Activated T-cell treated with anti-CD3 and anti-CD28 coated beads for 1 hour (primary cell): ENCODE measurements around the gene SPOCK2.

Experiments used
- DNase-seq: peaks from one replicate; pipeline ENCODE4 v3.0.0-alpha.2; 2020; ENCODE audit warnings: low read depth

Gene SPOCK2

GRCh38 chr10:72072046-72072445, 16.3 kb downstream of the SPOCK2 start:
- no peak for DNase-seq

GRCh38 chr10:72069751-72070526, 18.4 kb downstream of the SPOCK2 start:
- DNase-seq: no peak

- DNase-seq: no peak
Measured at GRCh38 chr10:72068901-72069446, 19.4 kb downstream of the SPOCK2 start.

- no peak for DNase-seq
Measured at GRCh38 chr10:72068126-72068765, 20.1 kb downstream of the SPOCK2 start.

DNA sequence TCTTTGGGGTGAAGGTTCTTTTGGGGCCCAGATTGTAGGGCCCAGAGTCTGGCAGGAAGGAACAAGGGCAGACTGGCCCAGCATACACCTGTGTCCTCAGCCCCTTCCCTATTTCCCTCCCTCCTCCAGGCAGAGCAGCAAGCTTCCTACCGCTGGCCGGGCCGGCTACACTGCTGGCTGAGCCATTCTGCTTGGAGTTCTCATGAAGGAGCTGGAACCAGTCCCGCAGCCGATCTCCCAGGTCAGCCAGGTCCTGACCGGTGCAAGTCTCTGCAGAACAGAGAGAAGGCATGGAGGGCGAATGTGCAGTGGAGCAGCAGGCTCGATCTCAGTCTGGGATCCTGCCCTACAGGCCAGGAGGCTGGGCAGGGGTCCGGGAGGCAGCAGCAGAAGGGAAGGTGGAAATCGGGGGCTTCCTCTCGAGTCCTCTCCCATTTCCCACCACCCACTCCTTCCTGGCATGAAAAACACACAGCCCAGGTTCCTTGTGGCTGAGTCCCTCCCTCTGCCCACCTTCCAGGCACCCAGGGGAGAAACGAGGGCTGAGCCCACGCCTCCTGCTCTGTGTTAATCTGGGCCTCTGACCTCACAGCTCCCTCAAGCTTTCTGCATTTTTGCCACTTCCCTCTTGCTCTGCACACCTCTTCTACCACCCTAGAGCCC, 20.8 kb downstream of the SPOCK2 start:
- DNase-seq: no peak

GRCh38 chr10:72066318-72067284, 21.8 kb downstream of the SPOCK2 start:
- no peak for DNase-seq

DNA sequence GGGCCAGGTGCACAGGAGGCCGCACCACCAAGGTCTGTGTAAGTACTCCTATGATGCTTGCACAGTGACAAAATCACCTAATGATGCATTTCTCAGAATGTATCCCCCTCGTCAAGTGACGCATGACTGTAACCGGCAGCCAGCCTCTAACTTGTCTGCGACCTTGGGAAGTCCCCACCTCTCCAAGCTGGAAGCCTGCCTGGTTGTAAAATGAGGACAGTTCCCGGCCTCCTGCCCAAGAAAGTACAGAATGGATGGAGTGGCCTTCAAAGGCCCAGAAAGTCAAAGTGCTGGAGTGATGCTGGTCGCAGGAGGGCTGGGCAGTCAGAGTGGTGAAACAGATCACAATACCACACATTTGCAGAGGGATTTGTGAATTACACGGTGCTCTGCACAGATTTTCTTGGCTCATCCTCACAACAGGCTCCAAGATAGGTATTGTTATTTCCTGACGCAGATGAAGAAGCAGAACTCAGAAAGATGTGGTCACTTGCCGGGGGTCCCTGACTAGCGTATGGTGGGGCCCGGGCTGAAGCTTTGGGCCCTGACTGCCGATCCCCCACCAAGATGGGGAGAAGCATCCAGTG, 22.8 kb downstream of the SPOCK2 start:
- DNase-seq: no peak

DNA sequence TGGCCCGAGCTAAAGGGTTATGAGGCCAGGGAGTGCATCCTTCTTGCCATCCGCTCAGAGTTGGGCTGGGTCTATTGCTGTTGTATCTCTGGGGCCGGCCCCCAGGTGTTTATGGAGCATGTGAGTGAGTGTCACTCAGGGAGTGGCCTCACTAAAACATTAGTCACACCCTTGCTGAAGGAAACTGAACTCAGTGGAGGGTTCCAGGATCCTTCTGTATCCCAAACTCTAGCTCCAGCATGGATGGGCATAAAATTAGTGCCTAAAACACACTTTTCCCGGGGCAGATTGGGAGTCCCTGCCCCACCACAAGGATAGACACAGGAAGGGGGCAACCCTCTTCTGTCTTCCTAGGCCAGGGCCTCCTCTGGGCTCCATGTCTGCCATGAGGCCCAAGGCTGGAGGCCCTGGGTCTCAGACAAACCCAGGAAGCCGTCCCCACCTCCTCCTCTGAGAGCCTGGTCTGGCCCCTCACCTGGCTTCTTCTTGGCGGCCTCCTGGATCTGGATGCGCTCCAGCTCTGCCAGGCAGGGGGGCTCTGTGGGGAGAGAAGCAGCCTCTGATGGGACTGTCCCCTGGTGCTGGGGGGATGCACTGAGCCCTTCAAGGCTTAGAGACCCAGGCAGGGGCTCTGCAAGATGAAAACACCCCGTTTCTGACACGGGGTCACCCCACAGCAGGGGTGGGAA, 24.5 kb downstream of the SPOCK2 start:
- no peak for DNase-seq

- no peak for DNase-seq
Measured at GRCh38 chr10:72062832-72063702, 25.3 kb downstream of the SPOCK2 start.

- no peak for DNase-seq
Measured at GRCh38 chr10:72062382-72062781, 26.0 kb downstream of the SPOCK2 start.

- no peak for DNase-seq
Measured at GRCh38 chr10:72061930-72062329, 26.4 kb downstream of the SPOCK2 start.

DNA sequence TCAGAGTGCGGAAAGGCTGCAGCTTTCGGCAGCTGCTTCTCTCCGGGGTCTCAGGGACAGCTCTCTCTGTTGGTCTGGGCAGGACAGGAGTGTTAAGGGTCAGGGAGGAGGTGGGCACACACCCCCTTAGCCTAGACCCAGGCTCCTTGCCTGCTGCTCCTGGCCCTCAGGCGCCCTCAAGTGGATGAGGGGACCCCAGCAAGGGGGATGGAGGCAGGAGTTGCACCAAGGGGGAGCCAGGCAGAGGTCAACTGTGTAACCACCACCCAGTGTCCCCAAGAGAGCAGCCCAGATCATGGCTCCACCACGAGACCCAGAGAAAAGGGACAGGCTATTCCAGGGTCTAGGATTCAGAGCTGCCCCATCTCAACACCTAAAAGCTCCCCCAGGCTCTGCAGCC, 26.9 kb downstream of the SPOCK2 start:
- no peak for DNase-seq

DNA sequence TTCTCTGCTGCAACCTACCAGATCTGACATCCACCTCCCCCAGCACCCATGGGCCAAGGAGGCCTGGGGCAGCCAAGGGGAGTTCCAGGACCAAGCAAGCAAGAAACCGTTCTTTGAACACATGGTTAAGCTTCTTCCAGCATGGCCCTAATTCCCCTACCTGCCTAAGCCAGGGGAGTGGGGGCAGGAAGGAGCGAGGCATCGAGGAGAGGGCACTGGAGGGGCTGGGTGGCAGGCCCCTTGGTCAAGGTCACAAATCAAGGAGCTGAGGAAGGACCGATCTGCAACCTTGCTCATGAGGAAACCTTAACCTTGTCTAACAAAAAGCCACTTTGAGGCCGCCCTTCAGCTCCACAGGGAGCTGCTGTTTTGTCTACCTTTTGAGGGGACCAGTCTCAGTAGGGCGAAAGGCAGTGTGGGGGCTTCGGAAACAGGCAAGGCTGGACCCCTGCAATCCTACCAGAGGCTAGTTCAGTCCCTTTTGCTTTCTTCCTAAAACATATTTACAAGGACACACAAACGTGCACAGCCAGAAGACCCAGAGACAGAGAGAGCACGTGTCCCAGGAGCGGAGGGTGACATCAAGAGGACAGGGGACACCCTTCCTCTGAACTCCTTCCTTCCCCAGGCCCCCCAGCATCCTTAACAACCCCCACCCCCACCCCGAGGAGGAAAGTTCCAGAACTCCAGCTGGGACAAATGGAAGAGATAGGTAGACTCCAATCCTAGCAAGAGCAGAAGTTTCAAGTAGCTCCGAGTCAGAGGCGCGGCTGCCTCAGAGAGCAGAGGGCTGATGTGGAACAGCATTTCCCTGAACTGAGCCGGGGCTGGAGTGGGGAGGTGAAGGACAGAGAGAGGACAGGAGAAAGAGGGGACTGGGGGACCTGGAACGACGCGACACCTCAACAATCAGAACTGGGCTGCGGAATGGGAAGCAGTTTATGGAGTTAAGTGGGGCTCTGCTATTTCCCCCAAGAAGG, 28.2 kb downstream of the SPOCK2 start:
- DNase-seq: no peak

GRCh38 chr10:72058989-72059842, 29.1 kb downstream of the SPOCK2 start:
- DNase-seq: no peak

DNA sequence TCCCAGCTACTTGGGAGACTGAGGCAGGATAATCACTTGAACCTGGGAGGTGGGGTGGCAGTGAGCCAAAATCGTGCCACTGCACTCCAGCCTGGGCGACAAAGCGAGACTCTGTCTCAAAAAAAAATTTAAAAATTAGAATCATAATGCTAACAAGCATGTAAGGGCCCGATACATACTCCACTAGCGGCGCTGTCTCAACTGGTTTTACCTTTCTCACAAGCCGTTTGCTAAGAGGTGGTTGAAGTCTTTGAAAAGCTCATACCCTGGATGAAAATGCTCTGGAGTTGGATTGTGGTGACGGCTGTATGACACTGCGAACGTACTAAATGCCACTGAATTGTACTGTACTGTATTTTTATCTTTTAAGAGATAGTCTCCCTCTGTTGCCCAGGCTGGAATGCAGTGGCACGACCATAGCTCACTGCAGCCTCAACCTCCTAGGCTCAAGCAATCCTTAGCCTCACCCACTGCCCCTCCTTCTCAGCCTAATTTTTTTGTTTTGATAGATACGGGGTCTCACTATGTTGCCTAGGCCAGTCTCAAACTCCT, 29.9 kb downstream of the SPOCK2 start:
- no peak for DNase-seq

DNA sequence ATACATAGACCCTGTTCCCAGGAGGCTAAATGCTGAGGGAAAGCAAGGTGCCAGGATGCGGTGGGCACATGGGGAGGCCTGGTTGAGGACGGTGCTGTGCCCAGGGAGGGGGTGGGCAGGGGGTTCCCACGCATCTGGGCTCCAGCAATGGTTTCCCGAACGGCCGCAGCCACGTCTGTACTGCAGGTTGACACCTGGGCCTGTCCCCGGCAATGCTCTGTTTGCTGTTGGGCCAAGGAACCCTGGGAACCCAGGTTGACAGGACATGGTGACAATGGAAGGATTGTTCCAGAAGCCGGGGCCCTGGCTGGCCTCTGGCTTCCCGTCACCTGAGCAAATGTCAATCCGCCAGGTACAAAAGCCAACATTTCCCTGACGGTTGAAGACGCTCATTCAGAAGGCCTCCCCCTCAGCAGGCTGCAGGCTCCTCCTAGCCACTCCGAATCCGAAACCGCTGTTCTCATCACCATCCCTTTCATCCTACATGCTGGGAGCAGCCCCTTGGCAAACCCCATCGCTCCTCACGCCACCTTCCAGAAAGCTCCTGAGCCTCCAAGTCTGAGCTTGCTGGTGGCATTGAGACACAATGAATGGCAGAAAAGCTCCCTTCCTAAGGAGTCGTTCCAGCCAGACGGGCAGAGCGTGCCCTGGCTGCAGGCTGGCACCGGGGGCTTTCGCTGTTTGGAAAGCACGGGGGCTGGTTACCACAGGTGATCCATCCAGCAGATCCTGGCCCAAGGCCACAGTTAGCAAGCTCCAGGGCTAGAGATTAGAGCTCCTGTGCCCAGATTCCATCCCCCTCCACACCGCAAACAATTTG, 31.2 kb downstream of the SPOCK2 start:
- DNase-seq: no peak
